HL-60/S4 treated with phorbol 12-myristate 13-acetate at 8.2 ng/mL for 4 days and 3 days (cell line): ENCODE data around the gene TP53BP2.
"Not testable (repeated sequence)": the region's sequence is repeated elsewhere in the genome, so short reads cannot be mapped to it uniquely, and the experiment has no call there.

Source experiments
- in situ Hi-C: fragments of 300-500 bp; cut with MboI; formaldehyde crosslinking; loops from 2 replicates; pipeline ENCODE4 v1.15.0; 2022; ENCODE audit warnings: low sequenced_read_pairs

Gene TP53BP2, protein sequence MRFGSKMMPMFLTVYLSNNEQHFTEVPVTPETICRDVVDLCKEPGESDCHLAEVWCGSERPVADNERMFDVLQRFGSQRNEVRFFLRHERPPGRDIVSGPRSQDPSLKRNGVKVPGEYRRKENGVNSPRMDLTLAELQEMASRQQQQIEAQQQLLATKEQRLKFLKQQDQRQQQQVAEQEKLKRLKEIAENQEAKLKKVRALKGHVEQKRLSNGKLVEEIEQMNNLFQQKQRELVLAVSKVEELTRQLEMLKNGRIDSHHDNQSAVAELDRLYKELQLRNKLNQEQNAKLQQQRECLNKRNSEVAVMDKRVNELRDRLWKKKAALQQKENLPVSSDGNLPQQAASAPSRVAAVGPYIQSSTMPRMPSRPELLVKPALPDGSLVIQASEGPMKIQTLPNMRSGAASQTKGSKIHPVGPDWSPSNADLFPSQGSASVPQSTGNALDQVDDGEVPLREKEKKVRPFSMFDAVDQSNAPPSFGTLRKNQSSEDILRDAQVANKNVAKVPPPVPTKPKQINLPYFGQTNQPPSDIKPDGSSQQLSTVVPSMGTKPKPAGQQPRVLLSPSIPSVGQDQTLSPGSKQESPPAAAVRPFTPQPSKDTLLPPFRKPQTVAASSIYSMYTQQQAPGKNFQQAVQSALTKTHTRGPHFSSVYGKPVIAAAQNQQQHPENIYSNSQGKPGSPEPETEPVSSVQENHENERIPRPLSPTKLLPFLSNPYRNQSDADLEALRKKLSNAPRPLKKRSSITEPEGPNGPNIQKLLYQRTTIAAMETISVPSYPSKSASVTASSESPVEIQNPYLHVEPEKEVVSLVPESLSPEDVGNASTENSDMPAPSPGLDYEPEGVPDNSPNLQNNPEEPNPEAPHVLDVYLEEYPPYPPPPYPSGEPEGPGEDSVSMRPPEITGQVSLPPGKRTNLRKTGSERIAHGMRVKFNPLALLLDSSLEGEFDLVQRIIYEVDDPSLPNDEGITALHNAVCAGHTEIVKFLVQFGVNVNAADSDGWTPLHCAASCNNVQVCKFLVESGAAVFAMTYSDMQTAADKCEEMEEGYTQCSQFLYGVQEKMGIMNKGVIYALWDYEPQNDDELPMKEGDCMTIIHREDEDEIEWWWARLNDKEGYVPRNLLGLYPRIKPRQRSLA

DNA sequence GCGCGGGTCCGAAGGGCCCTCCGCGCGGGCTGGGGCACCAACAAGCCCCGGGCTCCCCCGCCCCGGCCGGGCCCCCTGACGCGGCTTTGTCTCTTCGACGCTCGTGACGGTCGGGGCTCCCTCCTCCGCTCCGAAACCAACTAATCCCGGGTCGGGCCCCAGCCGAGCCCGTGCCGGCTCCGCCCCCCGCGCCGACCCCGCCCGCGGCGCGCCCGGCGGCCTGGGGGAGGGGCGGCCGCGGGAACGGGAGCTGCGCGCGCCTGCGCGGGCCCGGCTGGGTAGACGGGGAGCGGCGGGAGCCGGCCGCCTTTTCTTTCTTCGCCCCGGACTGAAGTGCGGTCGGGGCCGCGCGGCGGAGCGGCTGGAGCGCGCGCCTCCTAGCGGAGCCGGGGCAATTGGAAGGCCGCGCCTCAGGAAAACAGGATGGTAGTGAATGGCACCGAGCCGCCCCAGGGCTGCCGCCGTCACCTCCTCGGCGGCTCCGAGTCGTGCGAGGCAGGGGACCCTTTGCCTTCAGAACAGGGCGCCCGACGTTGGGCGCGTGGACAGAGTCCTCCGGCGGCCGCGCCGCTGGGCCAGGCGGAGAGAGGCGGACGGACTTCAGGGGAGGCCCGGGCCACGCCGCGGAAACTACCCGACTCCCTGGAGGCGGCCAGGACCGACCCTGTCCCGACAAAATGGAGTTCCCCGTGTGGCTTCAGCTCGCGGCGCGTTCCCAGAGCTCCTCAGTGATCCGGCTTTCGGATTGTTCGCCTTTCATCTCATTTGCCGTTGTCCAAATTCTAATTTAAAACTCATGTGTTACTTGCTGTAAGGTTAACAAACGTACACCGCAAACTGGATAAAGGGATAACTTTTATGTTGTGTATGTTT lies at the start of gene TP53BP2:
TP53BP2 (minus strand) TSS at position 138 of the 873 bp plus-strand sequence. CDS start 267 bp downstream, outside the sequence.
- in situ Hi-C loops: no loop called here

DNA sequence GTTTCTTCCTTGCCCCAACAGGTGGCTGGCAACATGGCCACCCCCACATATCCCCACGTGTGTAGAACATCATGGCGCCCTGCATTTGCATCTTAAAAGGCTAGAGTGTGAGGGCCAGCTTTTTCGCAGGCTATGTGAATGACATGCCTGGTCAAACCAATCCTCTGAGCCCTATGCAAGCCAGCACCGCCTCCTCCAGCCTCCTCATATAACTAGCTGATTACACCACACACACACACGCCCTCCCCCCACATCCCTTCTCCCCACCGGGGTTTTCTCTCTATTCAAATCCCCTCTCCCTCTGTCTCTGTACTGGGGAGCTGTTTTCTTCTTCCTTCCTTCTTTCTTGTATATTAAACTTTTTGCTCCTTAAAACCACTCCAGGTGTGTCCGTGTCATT lies 44.7 kb upstream of the TP53BP2 start:
- in situ Hi-C loops: not testable (repeated sequence)

DNA sequence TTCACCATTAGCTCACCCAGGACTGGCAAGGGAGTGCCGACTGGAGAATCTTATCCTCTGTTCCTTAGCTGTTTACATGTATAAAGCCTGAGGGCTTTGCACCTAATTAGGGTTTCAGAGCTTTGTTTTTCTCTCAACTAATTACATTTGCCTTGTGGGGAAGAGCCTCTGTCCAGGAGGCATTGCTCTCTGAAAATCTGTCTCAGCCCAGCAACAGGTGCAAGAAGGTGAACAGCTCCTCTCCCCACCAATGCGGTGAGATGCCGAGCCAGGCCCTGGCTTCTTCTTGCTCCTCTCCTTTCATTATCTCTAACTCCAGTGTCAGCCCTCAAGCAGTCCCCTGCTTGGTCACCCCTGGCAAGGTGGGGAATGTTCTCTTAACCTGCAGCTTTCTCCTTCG lies 43.6 kb upstream of the TP53BP2 start:
- in situ Hi-C loops: not testable (repeated sequence)

DNA sequence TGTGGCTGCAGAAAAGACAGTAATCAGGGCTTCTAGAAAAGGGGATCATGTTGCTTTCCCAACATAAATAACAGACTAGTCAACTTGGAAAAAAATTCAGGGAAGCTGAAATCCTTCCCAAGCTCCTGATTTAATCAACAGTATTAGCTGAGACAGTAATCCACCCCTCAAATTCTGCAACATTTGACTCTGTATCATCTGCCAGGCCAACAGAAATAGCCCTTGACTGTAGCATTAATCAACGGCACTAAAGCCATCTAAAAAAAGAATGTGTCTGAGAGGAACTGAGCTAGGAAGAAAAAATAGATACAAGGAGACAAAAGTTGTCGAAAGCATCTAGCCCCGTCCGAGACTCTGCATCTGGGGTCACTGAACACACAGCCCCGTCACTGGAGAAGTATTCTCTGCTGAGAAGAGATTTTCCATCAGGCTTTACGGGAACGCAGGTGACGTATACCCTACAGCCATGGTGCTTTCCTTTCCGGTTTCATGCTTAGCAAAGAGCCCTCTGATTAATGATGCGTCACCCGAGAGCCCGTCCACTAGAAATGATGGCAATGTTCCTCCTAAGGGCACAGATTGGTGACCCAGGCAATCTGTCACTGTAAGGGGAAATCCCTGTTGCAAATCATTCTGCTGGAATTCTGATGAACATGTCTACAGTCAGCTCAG lies 42.1 kb upstream of the TP53BP2 start:
- in situ Hi-C loops: no loop called here

DNA sequence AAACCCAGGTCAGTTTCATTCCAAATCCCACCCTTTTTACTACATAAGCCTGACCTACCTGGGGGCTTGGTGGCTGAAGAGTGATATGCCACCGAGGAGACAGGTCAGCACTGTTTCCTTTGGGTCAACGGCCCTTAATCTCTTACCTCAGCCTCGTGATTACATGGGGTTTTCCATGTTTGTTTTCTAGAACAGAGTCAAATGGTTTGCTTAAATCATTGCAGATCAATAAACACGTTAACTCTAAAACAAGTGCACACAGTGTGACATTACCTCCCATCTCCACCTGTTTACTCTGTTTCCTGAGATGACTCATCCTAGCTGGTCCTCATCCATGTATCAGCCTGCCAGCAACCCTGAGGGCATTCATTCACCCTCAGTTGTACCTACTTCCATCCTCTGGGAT lies 40.8 kb upstream of the TP53BP2 start:
- in situ Hi-C loops: no loop called here

DNA sequence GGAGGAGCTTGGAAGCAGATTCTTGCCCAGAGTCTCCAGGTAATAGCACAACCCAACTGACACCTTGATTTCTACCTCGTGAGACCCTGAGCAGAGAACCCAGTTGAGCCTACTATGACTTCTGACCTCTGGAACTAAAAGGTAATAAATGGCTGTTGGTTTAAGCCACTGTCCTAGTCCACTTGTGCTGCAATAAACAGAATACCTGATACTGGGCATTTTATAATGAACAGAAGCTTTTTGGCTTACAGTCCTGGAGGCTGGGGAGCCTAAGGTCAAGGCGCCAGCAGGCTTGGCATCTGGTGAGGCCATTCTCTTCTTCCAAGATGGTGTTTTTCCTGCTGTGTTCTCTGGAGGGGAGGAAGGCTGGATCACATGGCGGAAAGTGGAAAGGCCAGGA lies 39.9 kb upstream of the TP53BP2 start:
- in situ Hi-C loops: no loop called here

DNA sequence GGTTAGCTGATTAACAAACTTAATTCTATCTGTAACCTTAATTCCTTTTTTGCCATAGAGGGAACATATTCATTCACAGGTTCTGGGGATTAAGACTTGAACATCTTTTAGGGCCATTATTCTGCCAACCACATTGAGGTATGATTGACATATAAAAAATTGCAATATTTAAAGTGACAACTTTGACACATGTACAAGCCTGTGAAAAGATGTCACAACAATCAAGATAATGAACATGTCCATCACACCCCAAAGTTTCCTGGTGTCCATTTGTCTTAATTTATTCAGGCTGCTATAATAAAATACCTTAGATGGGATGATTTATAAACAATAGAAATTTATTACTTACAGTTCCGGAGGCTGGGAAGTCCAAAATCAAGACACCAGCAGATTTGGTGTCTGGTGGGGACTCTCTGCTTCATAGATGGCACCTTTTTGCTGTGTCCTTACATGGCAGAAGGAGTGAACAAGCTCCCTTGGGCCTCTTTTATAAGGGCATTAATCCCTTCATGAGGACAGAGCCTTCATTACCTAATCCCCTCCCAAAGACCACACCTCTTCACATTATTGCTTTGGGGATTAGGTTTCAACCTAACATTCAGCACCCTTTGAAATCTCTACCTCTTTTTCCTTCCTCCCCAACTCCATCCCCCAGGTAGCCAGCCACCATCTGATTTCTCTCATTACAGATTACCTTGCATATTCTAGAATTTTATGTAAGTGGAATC lies 33.0 kb upstream of the TP53BP2 start:
- in situ Hi-C loops: no loop called here

DNA sequence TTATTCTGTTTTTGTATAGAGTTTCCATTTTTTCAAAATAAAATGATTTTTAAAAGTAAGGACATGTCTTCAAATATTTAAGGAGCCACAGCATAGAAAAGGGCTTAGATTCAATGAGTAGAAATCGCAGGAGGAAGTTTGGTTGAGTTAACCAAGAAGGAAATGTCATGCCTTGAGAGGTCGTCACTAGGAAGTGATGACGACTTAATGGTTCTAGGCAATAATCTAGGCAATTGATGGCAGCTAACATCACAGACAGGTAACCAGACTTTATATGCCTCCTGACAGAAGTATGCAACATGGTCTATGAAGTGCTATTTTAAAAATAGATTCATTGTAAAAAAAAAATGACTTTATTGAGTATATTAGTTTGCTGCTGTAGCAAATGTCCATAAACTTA lies 32.1 kb upstream of the TP53BP2 start:
- in situ Hi-C loops: no loop called here

DNA sequence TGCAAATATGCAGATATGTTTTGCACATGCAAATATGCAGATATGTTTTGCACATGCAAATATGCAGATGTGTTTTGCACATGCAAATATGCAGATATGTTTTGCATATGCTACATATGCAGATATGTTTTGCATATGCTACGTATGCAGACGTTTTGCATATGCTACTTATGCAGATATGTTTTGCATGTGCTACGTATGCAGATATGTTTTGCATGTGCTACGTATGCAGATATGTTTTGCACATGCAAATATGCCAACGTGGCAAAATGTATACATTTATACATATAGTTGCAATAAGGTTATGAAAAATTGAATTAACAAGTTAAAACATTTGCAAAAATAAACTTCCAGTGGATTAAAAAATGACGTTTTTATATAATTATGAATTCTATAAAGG lies 30.8 kb upstream of the TP53BP2 start:
- in situ Hi-C loops: no loop called here

DNA sequence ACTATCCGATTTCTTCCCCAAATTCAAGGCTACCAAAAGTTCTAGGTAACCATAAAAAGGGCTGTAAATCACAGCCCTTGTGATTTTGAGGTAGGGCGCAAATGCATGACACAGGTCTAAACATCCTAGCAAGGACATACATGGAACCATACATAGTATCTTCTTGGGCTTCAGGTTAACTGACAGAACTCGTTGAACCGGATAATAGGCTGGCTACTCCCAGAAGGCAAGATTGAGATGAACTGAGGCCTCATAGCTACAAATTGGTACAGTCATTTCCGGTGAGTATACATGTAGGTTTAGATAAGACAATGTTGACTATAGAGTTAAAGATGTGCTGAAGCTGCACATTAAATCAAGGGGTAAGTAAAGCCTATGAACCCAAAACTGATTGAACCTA lies 27.3 kb upstream of the TP53BP2 start:
- in situ Hi-C loops: no loop called here

DNA sequence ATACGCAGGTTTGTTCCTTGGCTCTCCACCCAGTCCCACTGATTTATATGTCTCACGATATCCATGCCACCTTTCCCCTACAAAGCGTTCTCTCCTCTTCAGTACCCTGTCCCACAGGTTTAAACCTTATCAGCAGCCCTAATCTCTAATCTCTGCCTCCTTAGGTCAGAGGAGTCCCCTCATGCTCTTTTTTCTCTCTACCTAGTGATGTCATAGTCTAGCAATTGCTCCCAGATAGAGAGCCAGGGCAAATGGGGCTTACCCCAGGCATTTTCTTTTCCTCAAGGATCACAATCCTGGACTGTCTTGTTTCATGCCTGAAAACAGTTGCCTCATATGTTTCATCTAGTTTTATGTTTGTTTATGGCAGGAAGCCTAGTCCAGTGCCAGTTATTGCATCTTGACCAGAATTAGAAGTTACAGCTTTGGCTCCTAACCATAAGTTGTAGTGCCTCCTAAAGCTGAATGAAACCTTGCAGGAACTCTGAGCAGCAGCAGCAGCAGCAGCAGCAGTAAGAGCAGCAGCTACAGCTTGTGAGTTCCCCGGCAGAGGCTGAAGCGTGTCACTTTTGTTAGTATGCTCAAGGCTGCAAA lies 26.7 kb upstream of the TP53BP2 start:
- in situ Hi-C loops: no loop called here

DNA sequence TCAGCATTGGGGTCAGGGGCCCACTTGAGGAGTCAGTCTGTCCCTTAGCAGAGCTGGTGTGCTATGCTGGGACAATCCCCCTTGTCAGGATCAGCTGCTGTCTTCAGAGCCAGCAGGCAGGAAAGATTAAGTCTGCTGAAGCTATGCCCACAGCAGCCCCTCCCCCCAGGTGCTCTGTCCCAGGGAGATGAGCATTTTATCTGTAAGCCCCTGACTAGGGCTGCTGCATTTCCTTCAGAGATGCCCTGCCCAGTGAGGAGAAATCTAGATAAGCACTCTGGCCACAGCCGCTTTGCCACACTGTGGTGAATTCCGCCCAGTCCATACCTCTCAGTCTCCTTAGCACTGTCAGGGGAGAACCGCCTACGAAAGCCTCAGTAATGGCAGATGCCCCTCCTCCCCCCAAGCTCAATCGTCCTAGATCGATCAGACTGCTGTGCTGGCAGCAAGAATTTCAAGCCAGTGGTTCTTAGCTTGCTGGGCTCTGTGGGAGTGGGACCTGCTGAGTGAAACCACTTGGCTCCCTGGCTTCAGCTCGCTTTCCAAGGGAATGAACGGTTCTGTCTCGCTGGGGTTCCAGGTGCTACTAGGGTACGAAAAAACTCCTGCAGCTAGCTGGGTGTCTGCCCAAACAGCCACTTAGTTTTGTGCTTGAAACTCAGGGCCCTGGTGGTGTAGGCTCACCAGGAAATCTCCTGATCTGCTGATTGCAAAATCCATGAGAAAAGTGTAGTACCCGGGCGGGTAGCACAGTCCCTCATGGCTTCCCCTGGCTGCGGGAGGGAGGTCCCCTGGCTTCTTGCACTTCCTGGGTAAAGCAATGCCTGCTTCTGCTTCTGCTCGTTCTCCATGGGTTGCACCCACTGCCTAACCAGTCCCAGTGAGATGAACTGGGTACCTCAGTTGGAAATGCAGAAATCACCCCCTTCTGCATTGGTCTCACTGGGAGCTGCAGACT lies 25.1 kb upstream of the TP53BP2 start:
- in situ Hi-C loops: no loop called here

DNA sequence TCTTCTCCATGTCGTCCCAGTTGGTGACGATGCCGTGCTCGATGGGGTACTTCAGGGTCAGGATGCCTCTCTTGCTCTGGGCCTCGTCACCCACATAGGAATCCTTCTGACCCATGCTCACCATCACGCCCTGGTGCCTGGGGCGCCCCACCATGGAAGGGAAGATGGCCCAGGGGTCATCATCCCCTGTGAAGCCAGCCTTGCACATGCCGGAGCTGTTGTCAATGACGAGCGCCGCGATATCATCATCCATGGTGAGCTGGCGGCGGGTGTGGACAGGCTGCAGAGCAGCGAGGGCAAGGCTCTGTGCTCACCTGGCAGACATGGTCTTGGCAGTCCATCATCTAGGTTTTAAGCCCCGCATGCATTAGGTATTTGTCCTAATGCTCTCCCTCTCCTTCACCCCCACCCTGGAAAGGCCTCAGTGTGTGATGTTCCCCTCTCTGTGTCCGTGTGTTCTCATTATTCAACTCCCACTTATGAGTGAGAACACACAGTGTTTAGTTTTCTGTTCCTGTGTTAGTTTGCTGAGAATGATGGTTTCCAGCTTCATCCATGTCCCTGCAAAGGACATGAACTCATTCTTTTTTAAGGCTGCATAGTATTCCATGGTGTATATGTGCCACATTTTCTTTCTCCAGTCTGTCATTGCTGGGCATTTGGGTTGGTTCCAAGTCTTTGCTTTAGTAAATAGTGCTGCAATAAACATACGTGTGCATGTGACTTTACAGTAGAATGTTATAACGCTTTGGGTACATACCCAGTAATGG lies 19.0 kb upstream of the TP53BP2 start:
- in situ Hi-C loops: not testable (repeated sequence)

DNA sequence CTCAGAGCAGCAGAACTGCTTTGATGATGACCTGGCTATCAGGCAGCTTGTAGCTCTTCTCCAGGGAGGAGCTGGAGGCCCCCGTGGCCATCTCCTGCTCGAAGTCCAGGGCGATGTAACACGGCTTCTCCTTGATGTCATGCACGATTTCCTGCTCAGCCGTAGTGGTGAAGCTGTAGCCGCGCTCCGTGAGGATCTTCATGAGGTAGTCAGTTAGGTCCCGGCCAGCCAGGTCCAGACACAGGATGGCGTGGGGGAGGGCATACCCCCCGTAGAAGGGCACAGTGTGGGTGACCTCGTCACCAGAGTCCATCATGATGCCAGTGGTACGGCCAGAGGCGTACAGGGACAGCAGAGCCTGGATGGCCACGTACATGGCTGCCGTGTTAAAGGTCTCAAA lies 18.3 kb upstream of the TP53BP2 start:
- in situ Hi-C loops: no loop called here

DNA sequence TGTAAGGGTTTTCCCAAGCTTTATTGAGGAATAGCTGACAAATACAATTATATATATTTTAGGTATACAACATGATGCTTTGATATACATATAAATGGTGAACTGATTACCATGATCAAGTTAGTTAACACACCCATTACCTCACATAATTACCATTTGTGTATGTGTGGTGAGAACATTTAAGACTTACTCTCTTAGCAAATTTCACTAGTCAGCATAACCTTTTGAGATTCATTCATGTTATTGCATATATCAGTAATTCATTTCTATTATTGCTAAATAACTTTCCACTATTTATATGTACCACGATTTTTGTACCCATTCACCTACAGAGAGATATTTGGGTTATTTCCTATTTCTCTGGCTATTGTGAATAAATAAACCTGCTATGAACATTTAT lies 16.2 kb upstream of the TP53BP2 start:
- in situ Hi-C loops: no loop called here

DNA sequence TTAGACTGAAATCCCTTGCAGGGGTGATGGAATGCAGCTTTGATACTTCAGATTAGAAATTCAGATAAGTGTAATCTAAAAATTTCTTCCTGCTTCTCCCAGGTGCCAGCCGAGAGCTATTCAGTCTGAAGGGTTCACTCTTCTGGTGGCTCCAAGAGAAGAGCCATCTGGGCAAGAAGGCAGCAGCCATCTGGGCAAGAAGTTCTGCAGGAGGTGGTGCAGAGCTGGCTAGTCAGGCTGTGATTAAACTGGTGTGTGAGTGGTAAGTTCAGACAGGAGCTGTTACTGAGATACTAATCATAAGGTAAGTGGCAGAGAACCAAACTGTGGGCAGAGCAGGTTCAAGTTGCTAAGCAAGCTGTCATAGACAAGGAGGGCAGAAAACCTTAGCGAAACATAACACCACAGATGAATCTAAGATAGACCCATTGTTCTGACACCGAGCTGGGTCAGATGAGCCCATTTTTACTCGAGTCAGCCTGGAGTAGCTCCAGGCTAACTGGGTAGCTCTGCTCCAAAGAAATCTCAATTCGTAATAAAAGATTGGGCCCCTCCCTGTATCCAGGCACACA lies 14.4 kb upstream of the TP53BP2 start:
- in situ Hi-C loops: no loop called here

DNA sequence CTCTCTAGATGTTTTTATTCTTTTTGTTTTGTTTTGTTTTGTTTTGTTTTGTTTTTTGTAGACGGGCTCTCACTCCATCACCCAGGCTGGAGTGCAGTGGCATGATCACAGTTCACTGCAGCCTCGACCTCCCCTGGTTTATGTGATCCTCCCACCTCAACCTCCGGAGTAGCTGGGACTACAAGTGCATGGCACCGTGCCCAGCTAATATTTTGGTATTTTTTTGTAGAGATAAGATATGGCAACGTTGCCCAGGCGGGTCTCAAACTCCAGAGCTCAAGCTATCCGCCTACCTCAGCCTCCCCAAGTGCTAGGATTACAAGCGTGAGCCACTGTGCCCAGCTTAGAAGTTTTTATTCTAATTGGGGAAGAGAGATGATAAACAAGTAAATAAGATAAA lies 13.3 kb upstream of the TP53BP2 start:
- in situ Hi-C loops: no loop called here
